ENCODE data around the gene GOLGA6D.
"Not testable (repeated sequence)": the region's sequence is repeated elsewhere in the genome, so short reads cannot be mapped to it uniquely, and the experiment has no call there.

GOLGA6D gene

GRCh38 chr15:75321711-75322110 is 39.1 kb downstream of the GOLGA6D start:
- POLR2A ChIA-PET, result no interaction called here

GRCh38 chr15:75325922-75326321 is 43.3 kb downstream of the GOLGA6D start:
- TF ChIP-seq CTCF (IDR thresholded peaks at IDR 0.05; ENCODE audit: insufficient read depth, low read length, missing control alignments), result no peak
- H3K4me3 ChIP-seq (ENCODE audit: low read depth, low read length), result no peak overlapping the region
- ChIA-PET CTCF (no interaction called here), POLR2A (no interaction called here)
- no peak for DNase-seq (ENCODE audit: low read depth, low spot score)

More at GRCh38 chr15:75321711-75322110, 39.1 kb downstream of the GOLGA6D start:
- CTCF ChIA-PET, result no interaction called here
- TF ChIP-seq CTCF (IDR thresholded peaks at IDR 0.05; ENCODE audit: insufficient read depth, low read length, missing control alignments), result no peak
- no peak for DNase-seq (ENCODE audit: low read depth, low spot score)
- H3K4me3 ChIP-seq (ENCODE audit: low read depth, low read length), result no peak overlapping the region

GRCh38 chr15:75327005-75327404 is 44.4 kb downstream of the GOLGA6D start:
- CTCF ChIA-PET, result no interaction called here
- H3K4me3 ChIP-seq (ENCODE audit: low read depth, low read length), result no peak overlapping the region
- POLR2A ChIA-PET, result no interaction called here
- no peak for TF ChIP-seq CTCF (IDR thresholded peaks at IDR 0.05; ENCODE audit: insufficient read depth, low read length, missing control alignments)
- DNase-seq (ENCODE audit: low read depth, low spot score), result no peak

GRCh38 chr15:75327491-75327890 is 44.9 kb downstream of the GOLGA6D start:
- DNase-seq (ENCODE audit: low read depth, low spot score), result no peak
- no peak overlapping the region for H3K4me3 ChIP-seq (ENCODE audit: low read depth, low read length)
- ChIA-PET POLR2A (no interaction called here), CTCF (no interaction called here)
- no peak for TF ChIP-seq CTCF (IDR thresholded peaks at IDR 0.05; ENCODE audit: insufficient read depth, low read length, missing control alignments)

GRCh38 chr15:75328493-75329314 is 46.1 kb downstream of the GOLGA6D start:
- no peak for DNase-seq (ENCODE audit: low read depth, low spot score)
- H3K4me3 ChIP-seq (ENCODE audit: low read depth, low read length), result no peak overlapping the region
- TF ChIP-seq CTCF (IDR thresholded peaks at IDR 0.05; ENCODE audit: insufficient read depth, low read length, missing control alignments), result no peak
- ChIA-PET CTCF (no interaction called here), POLR2A (no interaction called here)

- CTCF ChIA-PET, result no interaction called here
- no peak for DNase-seq (ENCODE audit: low read depth, low spot score)
- TF ChIP-seq CTCF (IDR thresholded peaks at IDR 0.05; ENCODE audit: insufficient read depth, low read length, missing control alignments), result no peak
- no peak overlapping the region for H3K4me3 ChIP-seq (ENCODE audit: low read depth, low read length)
- POLR2A ChIA-PET, result no interaction called here
Observed at GRCh38 chr15:75329571-75329970, 46.9 kb downstream of the GOLGA6D start.

GRCh38 chr15:75332093-75332492 is 49.5 kb downstream of the GOLGA6D start:
- POLR2A ChIA-PET; DNase-seq (ENCODE audit: low read depth, low spot score); CTCF ChIA-PET: not testable (repeated sequence)

GRCh38 chr15:75333654-75334419 is 51.2 kb downstream of the GOLGA6D start:
- POLR2A ChIA-PET; H3K4me3 ChIP-seq (ENCODE audit: low read depth, low read length); DNase-seq (ENCODE audit: low read depth, low spot score): not testable (repeated sequence)
- CTCF ChIA-PET, result interaction anchor here (1.6 kb wide), 1 partner anchor 304 kb away, joined by 4 read pairs; no protein-coding TSS in a partner anchor

More at GRCh38 chr15:75332093-75332492, 49.5 kb downstream of the GOLGA6D start:
- not testable (repeated sequence) for H3K4me3 ChIP-seq (ENCODE audit: low read depth, low read length)

All from AG04449 (cell line).